Measurements from ENCODE around the gene HLA-E. TPM values are rescaled to one million over a fixed set of nuclear protein-coding genes. Genes with fewer than 3 reads are reported as not detected.

HLA-E gene
- total and polyA plus RNA-seq, 10 of the 15 experiments (the other 5 are each of a cell fraction or from before 2014, with no cell fraction given): 35.1 to 483 (median 267) TPM

- Histone ChIP-seq H4K20me1 (ENCODE audit: control insufficient read depth, insufficient read depth) (no peaks in the 10 kb centered on the region; the same call in 1 of the 2 replicates), H3K9ac (ENCODE audit: control insufficient read depth, insufficient read depth, low read length) (no peak overlapping the region), H3K27me3 (replicated peaks in 1 of 2; ENCODE audit: control insufficient read depth in 2 of 2, insufficient read depth in 2 of 2, low read length in 1 of 2) (peaks cover 0 to 4% of the 10 kb centered on the region in 2 experiments; a peak in 3 of 4 replicates), H2AFZ (ENCODE audit: control insufficient read depth, low read depth, low read length) (no peak overlapping the region), H3K9me3 (replicated peaks; ENCODE audit: control insufficient read depth, insufficient read depth, low read length) (no peaks in the 10 kb centered on the region), H3K27ac (ENCODE audit: control insufficient read depth, insufficient read depth) (no peak overlapping the region), H3K79me2 (ENCODE audit: control insufficient read depth, insufficient read depth, low read length) (no peaks in the 10 kb centered on the region), H3K4me1 (ENCODE audit: control insufficient read depth, insufficient read depth, low read length) (no peaks in the 10 kb centered on the region), H3K4me3 (no peak overlapping the region), H3K36me3 (ENCODE audit: control insufficient read depth in 2 of 2, insufficient read depth in 2 of 2, low read length in 1 of 2) (no peaks in the 10 kb centered on the region), H3K4me2 (ENCODE audit: control insufficient read depth, insufficient read depth) (no peak overlapping the region)
- SMC1A ChIA-PET (ENCODE audit: uncharacterized antibody, unreplicated experiment): interaction anchor here (1.5 kb wide), 1 partner anchor 60 kb away, joined by 4 read pairs; no protein-coding TSS in a partner anchor
- ATAC-seq: no peak
- DNase-seq (ENCODE audit: low read depth, low spot score): no peak
- BruUV-seq (replicated peaks): no TSS peak
- no peak for TF ChIP-seq SMAD5 (IDR thresholded peaks at IDR 0.05; ENCODE audit: low read depth)
- TF ChIP-seq LARP7 (IDR thresholded peaks at IDR 0.05): no peak
- TF ChIP-seq SMAD1 (IDR thresholded peaks at IDR 0.05; ENCODE audit: low read depth, partially characterized antibody): no peak
- TF ChIP-seq RFX5 (IDR thresholded peaks at IDR 0.05; ENCODE audit: low read depth, low read length): no peak
- no peak for TF ChIP-seq ZBTB4 (CRISPR knock-in tag; IDR thresholded peaks at IDR 0.05)
- TF ChIP-seq POLR2AphosphoS5 (IDR thresholded peaks at IDR 0.05; ENCODE audit: low read length): no peak
- CTCF ChIA-PET: interaction anchor here (0.7 to 2.0 kb wide), 5 partner anchors 9 to 203 kb away, joined by 3 to 9 read pairs (median 4); no protein-coding TSS in a partner anchor
- RAD21 ChIA-PET (ENCODE audit: unreplicated experiment): interaction anchor here (2.0 kb wide), 1 partner anchor 10 kb away, joined by 7 read pairs; no protein-coding TSS in a partner anchor
- no peak for FAIRE-seq
- in situ Hi-C loops (cut with MboI) (no loop called here), intact Hi-C loops (cut with micrococcal nuclease; ENCODE audit: unreplicated experiment) (no loop called here)
- WGBS (ENCODE audit: insufficient coverage, insufficient replicate concordance, low lambda C conversion rate, missing lambda C conversion rate): 24% methylated on average over 3 of the region's 3 CpGs
- POLR2A ChIA-PET: no interaction called here
Measured at GRCh38 chr6:30441171-30441570, 48.1 kb upstream of the HLA-E start.

Data from GM12878 (cell line).